Sigmoid colon (tissue), 4 donors: ENCODE measurements around the gene ICAM3.
"Not testable (repeated sequence)": the region's sequence is repeated elsewhere in the genome, so short reads cannot be mapped to it uniquely, and the experiment has no call there.

ENCODE experiments used
- CTCF ChIP-seq, 4 experiments: fragments of 450-650 bp in 3 of 4; fragments of 200-600 bp in 1 of 4; IDR thresholded peaks; one replicate each; pipeline ENCODE4 v1.5.1; 2016 to 2019; ENCODE audit warnings: antibody characterized with exemption in 4 of 4, mild to moderate bottlenecking in 3 of 4, moderate library complexity in 2 of 4
- EP300 ChIP-seq, 4 donors: sonication (generic); formaldehyde crosslinking; IDR thresholded peaks; one replicate each; pipeline ENCODE4 v1.6.1; 2017; ENCODE audit warnings: antibody characterized with exemption in 4 of 4
- POLR2A ChIP-seq, 2 donors: fragments of 450-650 bp; IDR thresholded peaks; one replicate each; pipeline ENCODE4 v1.6.1; 2016; ENCODE audit warnings: antibody characterized with exemption in 2 of 2, mild to moderate bottlenecking in 2 of 2, moderate library complexity in 2 of 2
- POLR2AphosphoS5 ChIP-seq, 4 donors: sonication (generic); formaldehyde crosslinking; IDR thresholded peaks; one replicate each; pipeline ENCODE4 v1.6.1; 2017; ENCODE audit warnings: antibody characterized with exemption in 4 of 4

- not testable (repeated sequence) for TF ChIP-seq POLR2AphosphoS5, EP300, POLR2A, CTCF (IDR thresholded peaks at IDR 0.05)
These were observed 27.6 kb upstream of the ICAM3 start for GRCh38 chr19:10366950-10367512.
